MCF 10A (cell line): ENCODE data around the gene SIRPA. TPM values are rescaled to one million over a fixed set of nuclear protein-coding genes. Genes with fewer than 3 reads are reported as not detected.

Experiments used
- BruUV-seq: library from RNA; stranded (reverse); fragments of 400-500 nt; replicated peaks from 2 replicates; lab custom pipeline; 2021; lab: Mats Ljungman, UMichigan
- CTCF ChIA-PET: fragments of 300-600 bp; sonication (Branson Sonifier 250); formaldehyde crosslinking; extraction: SDS; loops from one replicate; lab custom pipeline; 2021; ENCODE audit warnings: antibody characterized with exemption, inconsistent platforms; lab: Yijun Ruan, JAX
- POLR2A ChIA-PET: fragments of 300-600, 350-650 bp; sonication (Branson Sonifier 250); formaldehyde crosslinking; extraction: SDS; loops from one replicate; lab custom pipeline; 2020; ENCODE audit warnings: antibody characterized with exemption, inconsistent platforms; lab: Yijun Ruan, JAX
- DNase-seq: peaks from one replicate; pipeline ENCODE4 v3.0.0-alpha.2; 2018; ENCODE audit not compliant: unreplicated experiment
- H3K27ac Mint-ChIP-seq: one replicate; pipeline ENCODE4 v1.8.0; 2022; ENCODE audit warnings: mild to moderate bottlenecking, low read depth, mixed read lengths; ENCODE audit not compliant: unreplicated experiment
- H3K27me3 Mint-ChIP-seq: one replicate; pipeline ENCODE4 v1.8.0; 2022; ENCODE audit warnings: mixed read lengths; ENCODE audit not compliant: insufficient read depth, unreplicated experiment
- H3K36me3 Mint-ChIP-seq: one replicate; pipeline ENCODE4 v1.8.0; 2022; ENCODE audit warnings: mild to moderate bottlenecking, moderate library complexity, mixed read lengths; ENCODE audit not compliant: insufficient read depth, unreplicated experiment
- H3K4me1 Mint-ChIP-seq: one replicate; pipeline ENCODE4 v1.8.0; 2022; ENCODE audit warnings: mixed read lengths; ENCODE audit not compliant: insufficient read depth, unreplicated experiment
- H3K4me3 Mint-ChIP-seq: one replicate; pipeline ENCODE4 v1.8.0; 2022; ENCODE audit warnings: mild to moderate bottlenecking, moderate library complexity, mixed read lengths; ENCODE audit not compliant: unreplicated experiment
- H3K9me3 Mint-ChIP-seq: one replicate; pipeline ENCODE4 v1.8.0; 2022; ENCODE audit warnings: mixed read lengths; ENCODE audit not compliant: unreplicated experiment
- intact Hi-C: fragments of 100-400 bp; cut with micrococcal nuclease; formaldehyde crosslinking; loops from 2 replicates; pipeline ENCODE4 v1.14.1; 2022
- total RNA-seq: library from RNA; stranded (reverse); gene quantifications from 2 replicates; pipeline ENCODE4 v1.2.3, GENCODE V29; 2022
- TF ChIP-seq, protein P1 (sequence below): fragments of 200-600 bp; IDR thresholded peaks from one replicate; pipeline ENCODE4 v1.8.0; 2022; ENCODE audit warnings: antibody characterized with exemption, mild to moderate bottlenecking; ENCODE audit not compliant: unreplicated experiment

The SIRPA gene
- total RNA-seq, 1 experiment from 2014 or later = 18.0 TPM

DNA sequence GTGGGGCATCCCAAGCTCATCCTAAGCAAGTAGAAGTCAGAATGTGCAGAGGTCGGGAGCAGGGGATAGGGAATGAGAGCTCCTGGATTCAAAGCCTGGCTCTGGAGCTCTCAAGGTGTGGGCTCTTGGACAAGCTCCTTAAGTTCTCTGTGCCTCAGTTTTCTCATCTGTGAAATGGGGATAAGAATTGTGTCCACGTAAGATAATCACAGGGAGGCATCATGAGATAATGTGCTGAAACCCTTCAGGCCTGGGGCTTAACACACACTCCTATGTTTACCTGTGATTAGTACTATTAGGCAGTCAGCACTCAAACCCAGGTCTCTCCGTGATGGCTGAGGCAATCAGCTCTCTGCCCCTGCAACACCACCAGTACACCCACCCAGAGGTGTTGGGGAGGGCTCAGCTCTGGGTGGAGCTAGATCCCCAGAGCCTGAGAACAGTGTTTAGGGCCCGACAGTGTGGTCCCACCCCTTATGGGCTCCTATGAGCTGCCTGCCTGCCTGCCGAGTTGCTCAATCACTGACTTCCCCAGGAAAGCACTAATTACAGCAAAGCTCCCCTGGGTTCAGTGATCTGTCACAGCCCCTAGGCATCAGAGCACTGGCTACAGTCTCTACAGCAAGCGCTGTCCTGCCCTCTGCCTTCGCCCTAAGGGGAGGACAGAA is 6.3 kb upstream of the SIRPA start:
- POLR2A ChIA-PET = interaction anchor here (0.6 to 1.4 kb wide), 7 partner anchors 59 to 1000 kb away, joined by 3 to 5 read pairs (median 3); no protein-coding TSS in a partner anchor
- TF ChIP-seq, protein P1, sequence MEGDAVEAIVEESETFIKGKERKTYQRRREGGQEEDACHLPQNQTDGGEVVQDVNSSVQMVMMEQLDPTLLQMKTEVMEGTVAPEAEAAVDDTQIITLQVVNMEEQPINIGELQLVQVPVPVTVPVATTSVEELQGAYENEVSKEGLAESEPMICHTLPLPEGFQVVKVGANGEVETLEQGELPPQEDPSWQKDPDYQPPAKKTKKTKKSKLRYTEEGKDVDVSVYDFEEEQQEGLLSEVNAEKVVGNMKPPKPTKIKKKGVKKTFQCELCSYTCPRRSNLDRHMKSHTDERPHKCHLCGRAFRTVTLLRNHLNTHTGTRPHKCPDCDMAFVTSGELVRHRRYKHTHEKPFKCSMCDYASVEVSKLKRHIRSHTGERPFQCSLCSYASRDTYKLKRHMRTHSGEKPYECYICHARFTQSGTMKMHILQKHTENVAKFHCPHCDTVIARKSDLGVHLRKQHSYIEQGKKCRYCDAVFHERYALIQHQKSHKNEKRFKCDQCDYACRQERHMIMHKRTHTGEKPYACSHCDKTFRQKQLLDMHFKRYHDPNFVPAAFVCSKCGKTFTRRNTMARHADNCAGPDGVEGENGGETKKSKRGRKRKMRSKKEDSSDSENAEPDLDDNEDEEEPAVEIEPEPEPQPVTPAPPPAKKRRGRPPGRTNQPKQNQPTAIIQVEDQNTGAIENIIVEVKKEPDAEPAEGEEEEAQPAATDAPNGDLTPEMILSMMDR = no peak
- intact Hi-C loops = no loop called here
- peaks cover 9% of the 10 kb centered on the region for H3K36me3 Mint-ChIP-seq
- no peaks in the 10 kb centered on the region for H3K27me3 Mint-ChIP-seq
- H3K4me1 Mint-ChIP-seq = peaks cover 13% of the 10 kb centered on the region
- H3K9me3 Mint-ChIP-seq = no peaks in the 10 kb centered on the region
- no peak overlapping the region for H3K27ac Mint-ChIP-seq
- CTCF ChIA-PET = interaction anchor here (0.7 to 2.6 kb wide), 6 partner anchors 11 to 332 kb away, joined by 3 to 8 read pairs (median 3); no protein-coding TSS in a partner anchor
- no TSS peak for BruUV-seq
- no peak overlapping the region for H3K4me3 Mint-ChIP-seq
- DNase-seq = peak; percentile 71

DNA sequence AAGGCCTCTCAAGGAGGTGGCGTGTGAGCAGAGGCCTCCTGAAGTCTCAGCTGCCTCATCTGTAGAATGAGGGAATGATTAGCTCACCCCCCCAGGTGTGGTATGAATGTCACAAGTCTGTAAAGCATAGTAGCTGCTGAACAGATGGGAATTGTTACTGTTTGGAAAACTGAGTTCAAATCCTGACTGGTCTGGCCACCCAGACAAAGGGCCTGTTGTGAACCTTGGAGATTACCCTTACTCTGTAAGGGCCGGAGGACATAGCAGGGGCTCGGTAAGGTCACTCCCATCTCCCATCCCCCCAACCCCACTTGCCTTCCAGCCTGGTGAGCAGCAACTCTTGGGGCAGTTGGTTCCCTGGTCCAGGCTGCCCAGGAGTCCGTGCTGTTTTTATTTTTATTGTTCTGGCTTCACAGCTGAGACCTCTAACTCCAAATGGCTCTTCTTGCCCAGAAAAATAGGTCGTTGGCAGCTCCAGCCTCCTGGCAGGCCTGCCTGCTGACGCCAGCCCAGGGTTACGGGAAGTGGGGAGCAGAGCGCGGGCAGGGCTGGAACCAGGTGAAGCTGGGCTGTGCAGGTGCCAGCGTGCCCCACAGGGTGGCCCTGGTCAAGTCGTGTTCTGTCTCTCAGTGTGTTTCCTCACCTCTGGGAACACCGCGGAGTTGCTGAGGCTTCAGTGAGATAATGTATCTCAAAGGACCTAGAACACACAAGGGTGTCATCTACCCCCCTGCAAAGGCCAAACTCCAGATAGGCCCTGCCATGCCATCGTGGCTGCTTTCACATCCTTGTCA is 4.5 kb upstream of the SIRPA start:
- TF ChIP-seq, protein P1 = no peak
- H3K27ac Mint-ChIP-seq = no peak overlapping the region
- POLR2A ChIA-PET = interaction anchor here (0.7 to 1.0 kb wide), 2 partner anchors 62 to 168 kb away, joined by 3 read pairs; no protein-coding TSS in a partner anchor
- CTCF ChIA-PET = interaction anchor here (0.6 to 2.6 kb wide), 4 partner anchors 47 to 345 kb away, joined by 3 to 8 read pairs (median 6); no protein-coding TSS in a partner anchor
- DNase-seq = no peak
- intact Hi-C loops = loop anchor here (10.0 kb wide), 1 partner anchor 284 kb away; no protein-coding TSS in a partner anchor
- peaks cover 17% of the 10 kb centered on the region for H3K4me1 Mint-ChIP-seq
- H3K4me3 Mint-ChIP-seq = no peak overlapping the region
- H3K9me3 Mint-ChIP-seq = no peaks in the 10 kb centered on the region
- peaks cover 13% of the 10 kb centered on the region for H3K36me3 Mint-ChIP-seq
- H3K27me3 Mint-ChIP-seq = no peaks in the 10 kb centered on the region
- BruUV-seq = no TSS peak

DNA sequence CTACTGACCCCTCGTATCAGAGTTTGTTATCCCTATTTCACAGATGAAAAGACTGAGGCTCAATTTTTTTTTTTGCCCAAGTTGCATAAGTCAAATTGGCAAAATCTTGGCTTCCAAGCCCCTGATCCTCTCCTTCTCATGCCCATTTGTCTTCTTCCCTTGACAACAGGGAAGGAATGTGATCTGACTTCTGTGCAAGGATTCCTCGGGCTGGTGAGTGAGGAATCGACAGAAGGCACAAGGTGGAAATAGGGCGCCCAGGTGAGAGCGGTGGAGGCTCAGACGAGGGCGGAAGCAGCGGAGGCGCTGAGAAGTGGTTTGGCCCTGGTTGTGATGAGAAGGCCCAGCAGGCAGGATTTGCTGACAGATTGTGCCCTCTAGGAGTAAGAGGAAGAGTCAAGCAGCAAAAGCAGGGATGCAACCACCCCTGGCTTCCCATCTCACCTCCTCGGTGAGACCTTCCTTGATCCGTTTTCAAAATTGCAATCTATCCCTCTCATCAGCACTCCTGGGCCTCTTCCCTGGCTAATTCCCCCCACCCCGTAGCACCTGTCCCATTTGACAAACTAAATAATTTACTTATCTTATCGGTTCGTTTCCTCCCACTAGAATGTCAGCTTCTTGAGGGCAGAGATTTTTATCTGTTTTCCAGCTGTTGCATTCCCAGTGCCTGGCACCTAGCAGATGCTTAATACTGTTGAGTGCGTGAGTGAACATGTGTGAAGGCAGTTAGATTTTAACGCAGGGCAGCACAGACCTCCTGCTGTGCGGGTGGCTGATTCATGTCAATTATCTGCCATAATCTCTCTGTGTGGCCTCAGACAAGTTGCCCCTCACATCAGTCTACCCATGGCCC is 3.7 kb upstream of the SIRPA start:
- TF ChIP-seq, protein P1 = no peak
- Mint-ChIP-seq H3K27ac (no peak overlapping the region), H3K4me3 (no peak overlapping the region), H3K36me3 (peaks cover 13% of the 10 kb centered on the region), H3K27me3 (no peaks in the 10 kb centered on the region), H3K9me3 (no peaks in the 10 kb centered on the region), H3K4me1 (peaks cover 26% of the 10 kb centered on the region)
- DNase-seq = no peak
- intact Hi-C loops = loop anchor here (10.0 kb wide), 1 partner anchor 283 kb away; no protein-coding TSS in a partner anchor
- ChIA-PET POLR2A (no interaction called here), CTCF (interaction anchor here (0.6 to 1.4 kb wide), 2 partner anchors 212 to 344 kb away, joined by 5 to 7 read pairs; no protein-coding TSS in a partner anchor)
- BruUV-seq = no TSS peak
